Neural cell (in vitro differentiated cells): ENCODE data around the gene PSMG3.

ENCODE experiments used
- CTCF ChIP-seq: fragments of 450-650 bp; IDR thresholded peaks from 2 replicates; pipeline ENCODE4 v1.5.1; 2014; ENCODE audit warnings: antibody characterized with exemption, mild to moderate bottlenecking, moderate library complexity; ENCODE audit not compliant: poor library complexity, severe bottlenecking
- EP300 ChIP-seq: fragments of 450-650 bp; conservative IDR thresholded peaks from 2 replicates; pipeline ENCODE4 v1.6.1; 2014; ENCODE audit warnings: antibody characterized with exemption, mild to moderate bottlenecking, moderate library complexity; ENCODE audit not compliant: poor library complexity, severe bottlenecking
- EZH2 ChIP-seq: fragments of 200-600, 300-800 bp; shearing (Covaris generic), sonication (generic); IDR thresholded peaks from 2 replicates; pipeline ENCODE4 v1.6.1; 2014; ENCODE audit warnings: antibody characterized with exemption, low read length, borderline replicate concordance, mild to moderate bottlenecking; ENCODE audit not compliant: insufficient read depth, poor library complexity, severe bottlenecking
- RAD21 ChIP-seq: fragments of 450-650 bp; conservative IDR thresholded peaks from 2 replicates; pipeline ENCODE4 v1.6.1; 2014; ENCODE audit warnings: antibody characterized with exemption, mild to moderate bottlenecking, moderate library complexity
- SMC3 ChIP-seq: fragments of 450-650 bp; conservative IDR thresholded peaks from 2 replicates; pipeline ENCODE4 v1.6.1; 2014; ENCODE audit warnings: antibody characterized with exemption, mild to moderate bottlenecking, moderate library complexity; ENCODE audit not compliant: poor library complexity
- TAF1 ChIP-seq: IDR thresholded peaks from 2 replicates; pipeline ENCODE4 v1.6.1; 2012; ENCODE audit warnings: low read depth

DNA sequence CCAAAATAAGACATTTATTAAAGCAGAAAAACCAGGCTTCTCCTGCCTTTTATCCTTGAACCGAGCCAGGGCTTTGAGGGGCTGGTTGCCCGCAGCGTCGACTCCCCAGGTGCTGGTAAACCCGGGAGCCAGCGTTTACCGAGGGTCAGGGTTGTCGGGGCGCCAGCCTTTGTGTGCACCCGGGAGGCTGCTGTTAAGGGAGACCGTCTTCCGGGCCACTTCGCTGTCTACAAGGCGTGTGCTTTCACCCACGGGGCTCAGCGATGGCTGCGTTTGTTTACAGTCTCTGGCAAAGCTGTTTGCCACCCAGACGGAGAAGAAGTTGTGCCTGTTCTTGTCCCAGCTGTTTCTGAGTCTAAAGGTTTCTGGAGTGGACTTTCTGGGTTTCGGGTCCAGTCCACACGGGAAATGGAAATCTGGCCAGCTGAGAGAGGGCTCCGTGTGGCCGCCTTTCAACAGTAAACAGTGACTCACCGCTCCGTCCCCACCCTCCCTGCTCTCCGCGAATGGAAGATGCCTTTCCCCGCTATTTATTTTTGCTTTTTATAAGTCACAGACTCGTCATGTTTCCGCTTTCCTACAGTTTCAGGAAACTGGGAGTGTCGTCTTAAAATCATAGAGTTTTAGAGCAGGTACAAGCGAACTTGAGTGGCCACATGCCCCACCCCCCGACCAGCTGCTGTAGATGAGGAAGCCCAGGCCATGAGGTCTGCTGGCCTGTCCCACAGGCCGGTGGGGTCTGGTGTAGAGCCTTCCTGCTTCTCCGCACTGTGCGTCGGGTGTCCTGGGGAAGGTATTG, 37.2 kb downstream of the PSMG3 start:
- TF ChIP-seq CTCF: no peak
- TF ChIP-seq EP300: no peak
- no peak for TF ChIP-seq SMC3
- TF ChIP-seq TAF1: no peak
- TF ChIP-seq RAD21: no peak
- no peak for TF ChIP-seq EZH2
